NK-92 (cell line): ENCODE data around the gene ROBO2.

ENCODE experiments used
- DNase-seq: peaks from one replicate; lab custom pipeline; 2025; ENCODE audit not compliant: unreplicated experiment; lab: John Stamatoyannopoulos, UW

Gene ROBO2

GRCh38 chr3:77652624-77653023 is 612.7 kb downstream of the ROBO2 start:
- no peak for DNase-seq

- no peak for DNase-seq
These were observed 615.5 kb downstream of the ROBO2 start for GRCh38 chr3:77655396-77655795.

GRCh38 chr3:77660718-77661117 is 620.8 kb downstream of the ROBO2 start:
- DNase-seq: no peak

GRCh38 chr3:77667901-77668300 is 628.0 kb downstream of the ROBO2 start:
- DNase-seq: no peak

GRCh38 chr3:77668376-77668775 is 628.5 kb downstream of the ROBO2 start:
- DNase-seq: no peak

GRCh38 chr3:77672016-77672415 is 632.1 kb downstream of the ROBO2 start:
- no peak for DNase-seq

- no peak for DNase-seq
These were observed 642.3 kb downstream of the ROBO2 start for GRCh38 chr3:77682162-77682561.

GRCh38 chr3:77684115-77684514 is 644.2 kb downstream of the ROBO2 start:
- DNase-seq: no peak

- DNase-seq: no peak
These were observed 645.8 kb downstream of the ROBO2 start for GRCh38 chr3:77685713-77686112.

GRCh38 chr3:77686560-77686959 is 646.7 kb downstream of the ROBO2 start:
- no peak for DNase-seq

GRCh38 chr3:77687545-77687944 is 647.6 kb downstream of the ROBO2 start:
- DNase-seq: no peak

GRCh38 chr3:77690284-77690845 is 650.5 kb downstream of the ROBO2 start:
- DNase-seq: no peak

- DNase-seq: no peak
These were observed 653.2 kb downstream of the ROBO2 start for GRCh38 chr3:77693147-77693546.

- DNase-seq: no peak
These were observed 659.3 kb downstream of the ROBO2 start for GRCh38 chr3:77699125-77699691.
